ENCODE data around the gene GMCL1.
A peak's percentile ranks its signal among the peaks of the same experiment; 100 is the strongest.
"Not testable (repeated sequence)": the region's sequence is repeated elsewhere in the genome, so short reads cannot be mapped to it uniquely, and the experiment has no call there.

The GMCL1 gene

GRCh38 chr2:69807821-69808540, 21.5 kb upstream of the GMCL1 start:
- no peak for DNase-seq

- no peak for DNase-seq
These were observed 18.9 kb upstream of the GMCL1 start for GRCh38 chr2:69810550-69810949.

GRCh38 chr2:69811018-69811417, 18.4 kb upstream of the GMCL1 start:
- DNase-seq: no peak

GRCh38 chr2:69811591-69811990, 17.9 kb upstream of the GMCL1 start:
- DNase-seq: no peak

DNA sequence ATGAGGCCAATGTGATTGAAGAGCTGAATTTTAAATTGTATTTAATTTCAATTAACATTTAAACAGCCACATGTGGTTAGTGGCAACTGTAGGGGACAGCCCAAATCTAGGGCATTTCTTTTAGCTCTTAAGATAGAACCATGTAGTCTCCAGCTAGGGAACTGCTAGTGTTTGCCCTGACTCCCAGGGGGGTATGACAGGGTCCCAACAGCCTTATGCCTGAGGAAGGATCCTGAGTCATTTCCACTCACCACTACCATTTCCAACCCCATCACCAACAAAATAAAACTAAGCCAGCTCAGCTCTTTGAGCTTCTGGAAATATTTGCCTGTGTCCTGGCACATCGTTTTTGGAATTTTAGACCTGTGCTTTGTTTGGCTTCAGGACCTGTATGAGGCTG, 13.7 kb upstream of the GMCL1 start:
- no peak for DNase-seq

DNA sequence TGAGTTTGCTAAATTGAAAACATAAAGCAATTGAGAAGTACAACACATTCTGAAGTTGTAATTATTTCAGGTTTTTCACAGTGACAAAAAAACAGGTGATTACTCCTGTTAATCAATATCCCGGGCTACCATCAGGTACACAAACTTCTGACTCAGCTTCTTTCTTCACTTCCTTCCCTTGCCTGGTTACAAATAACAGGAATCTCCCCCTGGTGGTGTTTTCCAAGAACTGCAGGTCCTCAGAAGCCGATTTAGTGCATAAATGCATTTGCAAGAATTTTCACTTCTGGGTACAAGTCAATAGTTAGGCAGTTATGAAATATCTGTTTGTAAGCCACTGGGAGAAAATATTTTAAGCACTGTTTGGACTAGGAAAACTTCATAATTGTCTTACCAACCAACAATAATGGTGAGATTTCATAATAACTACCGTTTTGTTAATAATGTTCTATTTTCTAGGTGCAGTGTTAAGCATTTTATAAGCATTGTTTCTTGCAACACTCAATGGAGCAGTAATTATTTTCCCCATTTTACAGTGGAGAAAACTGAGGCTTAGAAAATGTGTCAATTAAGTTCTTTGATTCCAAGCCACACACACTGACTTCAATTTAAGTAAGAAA, 12.4 kb upstream of the GMCL1 start:
- peak; percentile 79 for DNase-seq

- no peak for DNase-seq
These were observed 11.5 kb upstream of the GMCL1 start for GRCh38 chr2:69817729-69818501.

DNA sequence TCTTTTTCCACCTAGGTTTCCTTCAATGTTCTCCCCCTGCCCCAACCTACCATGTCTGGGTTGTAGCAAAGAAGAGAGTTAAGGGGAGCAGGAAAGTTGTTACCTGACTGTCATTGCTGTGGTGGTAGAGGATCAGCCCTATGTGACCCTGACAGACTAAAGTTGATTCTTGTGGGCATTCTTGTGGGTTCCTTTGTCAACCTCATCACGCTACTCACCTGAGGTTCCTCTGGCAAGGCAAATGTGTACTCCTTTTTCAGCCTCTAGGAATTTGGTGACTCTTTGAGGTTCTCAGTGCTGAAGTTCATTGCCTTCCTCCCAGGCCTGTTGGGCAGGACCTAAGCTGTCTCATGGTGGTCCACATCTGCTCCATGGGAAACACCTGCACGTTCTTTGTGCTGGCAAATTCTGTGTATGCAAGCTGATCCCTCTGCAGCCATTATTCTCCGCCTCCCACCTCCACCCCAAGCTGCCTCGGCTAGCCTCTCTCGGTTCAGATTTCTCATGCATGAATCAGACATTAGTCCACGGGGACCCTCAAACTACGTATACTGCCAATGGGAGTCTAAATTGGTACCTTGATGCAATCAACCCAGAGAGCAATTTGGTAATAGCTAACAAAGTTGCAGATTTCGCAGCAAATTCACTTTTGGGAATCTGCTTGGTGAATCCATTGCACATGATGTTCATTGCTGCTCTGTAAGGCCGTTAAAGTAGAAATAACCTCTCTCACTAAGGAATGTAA, 1.5 kb upstream of the GMCL1 start:
- no peak for DNase-seq

DNA sequence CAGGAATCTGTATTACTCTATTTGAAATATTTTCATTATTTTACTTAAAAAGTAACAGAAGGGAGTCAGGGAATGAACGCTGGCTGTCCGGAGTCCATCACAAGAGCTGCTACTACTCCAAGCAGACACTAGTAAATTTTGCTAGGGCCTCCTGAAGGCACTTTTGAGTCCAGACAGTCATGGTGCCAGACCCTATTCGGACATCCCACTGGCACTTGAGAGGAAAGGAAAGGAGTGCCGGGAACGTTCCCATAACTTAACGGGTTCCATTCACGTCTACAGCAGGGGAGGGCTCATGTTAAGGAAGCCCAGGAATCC, 563 bp upstream of the GMCL1 start:
- no peak for DNase-seq

DNA sequence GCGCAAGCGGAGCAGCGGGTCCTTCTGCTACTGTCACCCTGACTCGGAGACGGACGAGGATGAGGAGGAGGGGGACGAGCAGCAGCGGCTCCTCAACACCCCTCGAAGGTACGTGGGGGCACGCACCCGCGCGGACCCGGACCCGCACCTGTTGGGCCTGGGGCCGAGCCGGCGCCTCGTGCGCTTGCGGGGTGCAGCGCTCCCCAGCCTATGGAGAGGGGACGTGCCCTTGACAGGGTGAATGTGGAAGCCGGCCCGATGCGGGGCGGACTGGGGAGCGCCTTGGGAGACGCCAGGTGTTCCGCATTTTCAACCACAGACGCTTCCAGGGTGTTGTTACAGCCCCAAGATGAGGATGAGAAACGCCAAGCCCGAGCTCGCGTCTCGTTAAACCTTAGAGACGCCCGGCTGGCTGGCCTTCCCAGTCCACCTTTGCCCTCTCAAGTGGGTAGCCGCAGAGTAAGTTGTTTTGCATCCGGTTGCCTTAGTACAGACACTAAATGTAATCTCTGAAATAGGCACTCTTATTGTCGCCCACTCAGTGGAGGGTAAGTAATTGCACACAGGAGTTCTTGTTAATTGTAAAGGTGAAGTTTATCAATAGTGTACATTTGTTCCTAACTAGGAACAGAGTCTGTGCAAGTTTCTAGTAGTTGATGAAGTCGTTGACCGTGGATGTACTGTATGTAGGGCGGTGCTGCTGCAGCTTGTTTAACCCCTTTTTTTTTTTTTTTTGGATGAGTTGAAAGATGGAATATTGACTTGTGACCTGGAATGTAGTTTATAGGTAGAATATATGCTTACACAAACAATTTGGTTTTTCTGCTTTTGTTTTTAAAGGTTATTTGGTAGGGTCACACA, 815 bp downstream of the GMCL1 start:
- DNase-seq: peak; percentile 71

DNA sequence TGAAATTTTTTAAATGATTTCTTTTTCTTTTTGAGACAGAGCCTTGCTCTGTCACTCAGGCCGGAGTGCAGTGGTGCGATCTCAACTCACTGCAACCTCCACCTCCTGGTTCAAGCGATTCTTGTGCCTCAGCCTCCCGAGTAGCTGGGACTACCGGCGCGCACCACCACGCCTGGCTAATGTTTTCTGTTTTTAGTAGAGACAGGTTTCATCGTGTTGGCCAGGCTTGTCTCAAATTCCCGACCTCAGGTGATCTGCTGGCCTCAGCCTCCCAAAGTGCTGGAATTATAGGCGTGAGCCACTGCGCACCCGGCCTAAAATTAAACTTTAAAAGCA, 1.4 kb downstream of the GMCL1 start:
- not testable (repeated sequence) for DNase-seq

- DNase-seq: no peak
These were observed 2.0 kb downstream of the GMCL1 start for GRCh38 chr2:69831354-69831905.

GRCh38 chr2:69833752-69834151, 4.3 kb downstream of the GMCL1 start:
- no peak for DNase-seq

GRCh38 chr2:69835666-69836065, 6.2 kb downstream of the GMCL1 start:
- no peak for DNase-seq

GRCh38 chr2:69836316-69836715, 6.9 kb downstream of the GMCL1 start:
- no peak for DNase-seq

- DNase-seq: no peak
These were observed 8.1 kb downstream of the GMCL1 start for GRCh38 chr2:69837533-69837932.

DNA sequence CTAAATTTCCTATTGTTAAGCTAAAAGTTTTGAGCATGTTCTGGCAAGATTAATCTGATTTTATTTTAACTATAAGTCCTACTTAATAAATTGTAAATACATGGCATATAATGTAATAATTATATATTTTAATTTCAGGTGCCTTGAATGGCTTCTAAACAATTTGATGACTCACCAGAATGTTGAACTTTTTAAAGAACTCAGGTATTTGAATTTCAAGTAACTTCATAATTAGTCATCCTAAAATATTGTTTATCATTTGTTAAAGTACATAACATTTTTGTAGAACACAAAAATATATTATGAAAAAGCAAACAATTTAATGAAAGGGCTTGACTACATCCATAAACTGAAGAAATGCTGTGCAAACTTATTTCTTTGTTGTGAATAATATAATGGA, 14.5 kb downstream of the GMCL1 start:
- no peak for DNase-seq

- no peak for DNase-seq
These were observed 15.1 kb downstream of the GMCL1 start for GRCh38 chr2:69844560-69844959.

DNA sequence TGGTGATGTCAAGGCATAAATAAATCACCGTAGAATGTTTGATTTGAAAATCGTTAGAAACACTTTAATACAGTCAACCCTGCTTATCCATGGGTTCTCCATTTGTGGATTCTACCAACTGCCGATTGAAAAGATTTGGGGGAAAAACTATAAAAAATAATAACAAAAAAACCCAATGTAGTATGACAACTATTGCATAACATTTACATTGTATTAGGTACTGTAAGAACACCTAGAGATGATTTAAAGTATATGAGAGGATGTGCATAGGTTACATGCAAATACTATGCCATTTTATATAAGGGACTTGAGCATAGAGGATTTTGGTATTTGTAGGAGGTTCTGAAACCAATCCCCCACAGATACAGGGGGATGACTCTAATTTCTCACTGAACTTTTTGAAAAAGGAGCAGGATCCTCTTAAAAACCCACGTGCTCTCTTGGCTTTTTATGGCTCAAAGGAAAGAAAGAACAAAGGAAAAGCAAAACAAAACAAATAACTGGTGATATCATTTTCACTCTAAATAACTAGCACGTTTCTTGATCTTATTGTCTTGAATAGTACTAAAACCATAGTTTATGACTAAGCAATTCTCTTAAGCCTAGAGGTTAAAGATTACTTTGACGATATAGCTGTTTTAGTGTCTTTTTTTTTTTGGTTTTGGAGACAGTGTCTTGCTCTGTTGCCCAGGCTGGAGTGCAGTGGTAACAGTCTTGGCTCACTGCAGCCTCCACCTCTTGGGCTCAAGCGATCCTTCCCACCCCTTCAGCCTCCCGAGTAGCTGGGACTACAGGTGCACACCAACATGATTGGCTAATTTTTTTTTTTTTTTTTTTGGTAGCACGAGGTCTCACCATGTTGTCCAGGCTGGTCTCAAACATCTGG, 17.0 kb downstream of the GMCL1 start:
- DNase-seq: no peak

- DNase-seq: no peak
These were observed 17.8 kb downstream of the GMCL1 start for GRCh38 chr2:69847068-69847828.
